HG02763 (cell line): Measurements from ENCODE around the gene ADGRA3.
A peak's percentile ranks its signal among the peaks of the same experiment; 100 is the strongest.

Source experiments
- ATAC-seq: cut with Tn5 transposase; IDR thresholded peaks from one replicate; pipeline ENCODE4 v1.9.1; 2021; ENCODE audit warnings: mild to moderate bottlenecking, moderate library complexity; ENCODE audit not compliant: unreplicated experiment

ADGRA3 gene

GRCh38 chr4:22515888-22516541 is at the start of gene ADGRA3:
ADGRA3 (minus strand) TSS chr4:22516066; CDS start chr4:22515784, 282 bp downstream.
- peak; percentile 58 for ATAC-seq

GRCh38 chr4:22556495-22556894 is 40.6 kb upstream of the ADGRA3 start:
- no peak for ATAC-seq

- no peak for ATAC-seq
Measured at GRCh38 chr4:22554670-22555069, 38.8 kb upstream of the ADGRA3 start.

- no peak for ATAC-seq
Measured at GRCh38 chr4:22553560-22553959, 37.7 kb upstream of the ADGRA3 start.

GRCh38 chr4:22552812-22553211 is 36.9 kb upstream of the ADGRA3 start:
- no peak for ATAC-seq

GRCh38 chr4:22551550-22551949 is 35.7 kb upstream of the ADGRA3 start:
- no peak for ATAC-seq

- ATAC-seq: no peak
Measured at GRCh38 chr4:22546299-22546698, 30.4 kb upstream of the ADGRA3 start.

GRCh38 chr4:22539251-22539650 is 23.4 kb upstream of the ADGRA3 start:
- no peak for ATAC-seq

GRCh38 chr4:22537864-22538263 is 22.0 kb upstream of the ADGRA3 start:
- ATAC-seq: no peak

- no peak for ATAC-seq
Measured at GRCh38 chr4:22534374-22534773, 18.5 kb upstream of the ADGRA3 start.

GRCh38 chr4:22532896-22533295 is 17.0 kb upstream of the ADGRA3 start:
- ATAC-seq: no peak

GRCh38 chr4:22532117-22532516 is 16.3 kb upstream of the ADGRA3 start:
- no peak for ATAC-seq

GRCh38 chr4:22531311-22532019 is 15.6 kb upstream of the ADGRA3 start:
- ATAC-seq: no peak

- no peak for ATAC-seq
Measured at GRCh38 chr4:22524895-22525294, 9.0 kb upstream of the ADGRA3 start.

GRCh38 chr4:22522706-22523501 is 7.0 kb upstream of the ADGRA3 start:
- no peak for ATAC-seq

GRCh38 chr4:22522206-22522605 is 6.3 kb upstream of the ADGRA3 start:
- no peak for ATAC-seq

GRCh38 chr4:22521240-22521639 is 5.4 kb upstream of the ADGRA3 start:
- ATAC-seq: no peak

GRCh38 chr4:22515145-22515887 is 550 bp downstream of the ADGRA3 start:
- ATAC-seq: peak; percentile 44

- ATAC-seq: no peak
Measured at GRCh38 chr4:22514481-22514880, 1.4 kb downstream of the ADGRA3 start.

- no peak for ATAC-seq
Measured at GRCh38 chr4:22514001-22514400, 1.9 kb downstream of the ADGRA3 start.

GRCh38 chr4:22512306-22512705 is 3.6 kb downstream of the ADGRA3 start:
- no peak for ATAC-seq
